ENCODE results near the gene MC2R.

MC2R gene

GRCh38 chr18:13915391-13915790, at the start of gene MC2R:
MC2R (minus strand) TSS chr18:13915536; CDS start chr18:13885518, 30,018 bp downstream.
- DNase-seq (ENCODE audit: insufficient read length, low spot score) (no peak), FAIRE-seq (no peak)

GRCh38 chr18:13945811-13946210, 30.5 kb upstream of the MC2R start:
- FAIRE-seq = no peak
- DNase-seq (ENCODE audit: insufficient read length, low spot score) = no peak

- no peak for DNase-seq (ENCODE audit: insufficient read length, low spot score)
- no peak for FAIRE-seq
These were observed 28.0 kb upstream of the MC2R start for GRCh38 chr18:13943338-13943737.

- DNase-seq (ENCODE audit: insufficient read length, low spot score) (no peak), FAIRE-seq (no peak)
These were observed 25.0 kb upstream of the MC2R start for GRCh38 chr18:13940326-13940725.

- no peak for FAIRE-seq
These were observed 19.3 kb upstream of the MC2R start for GRCh38 chr18:13934676-13935075.

GRCh38 chr18:13934058-13934457, 18.7 kb upstream of the MC2R start:
- DNase-seq (ENCODE audit: insufficient read length, low spot score) (no peak), FAIRE-seq (no peak)

More at GRCh38 chr18:13934676-13935075, 19.3 kb upstream of the MC2R start:
- no peak for DNase-seq (ENCODE audit: insufficient read length, low spot score)

- no peak for FAIRE-seq
These were observed 17.1 kb upstream of the MC2R start for GRCh38 chr18:13932285-13933025.

GRCh38 chr18:13930964-13931363, 15.6 kb upstream of the MC2R start:
- no peak for FAIRE-seq
- no peak for DNase-seq (ENCODE audit: insufficient read length, low spot score)

More at GRCh38 chr18:13932285-13933025, 17.1 kb upstream of the MC2R start:
- no peak for DNase-seq (ENCODE audit: insufficient read length, low spot score)

GRCh38 chr18:13923221-13923620, 7.9 kb upstream of the MC2R start:
- FAIRE-seq (no peak), DNase-seq (ENCODE audit: insufficient read length, low spot score) (no peak)

- FAIRE-seq (no peak), DNase-seq (ENCODE audit: insufficient read length, low spot score) (no peak)
These were observed 3.6 kb upstream of the MC2R start for GRCh38 chr18:13918898-13919297.

GRCh38 chr18:13917401-13917800, 2.1 kb upstream of the MC2R start:
- FAIRE-seq (no peak), DNase-seq (ENCODE audit: insufficient read length, low spot score) (no peak)

- no peak for DNase-seq (ENCODE audit: insufficient read length, low spot score)
- no peak for FAIRE-seq
These were observed 1.2 kb upstream of the MC2R start for GRCh38 chr18:13916559-13916958.

- no peak for FAIRE-seq
- DNase-seq (ENCODE audit: insufficient read length, low spot score) = no peak
These were observed 677 bp upstream of the MC2R start for GRCh38 chr18:13915995-13916431.

- FAIRE-seq (no peak), DNase-seq (ENCODE audit: insufficient read length, low spot score) (no peak)
These were observed 580 bp downstream of the MC2R start for GRCh38 chr18:13914756-13915155.

GRCh38 chr18:13914170-13914569, 1.2 kb downstream of the MC2R start:
- no peak for FAIRE-seq
- no peak for DNase-seq (ENCODE audit: insufficient read length, low spot score)

GRCh38 chr18:13913205-13913604, 2.1 kb downstream of the MC2R start:
- DNase-seq (ENCODE audit: insufficient read length, low spot score) (no peak), FAIRE-seq (no peak)

- no peak for FAIRE-seq
These were observed 2.7 kb downstream of the MC2R start for GRCh38 chr18:13912601-13913000.

GRCh38 chr18:13910986-13911385, 4.3 kb downstream of the MC2R start:
- FAIRE-seq = no peak
- DNase-seq (ENCODE audit: insufficient read length, low spot score) = no peak

More at GRCh38 chr18:13912601-13913000, 2.7 kb downstream of the MC2R start:
- DNase-seq (ENCODE audit: insufficient read length, low spot score) = no peak

- DNase-seq (ENCODE audit: insufficient read length, low spot score) = no peak
- no peak for FAIRE-seq
These were observed 4.8 kb downstream of the MC2R start for GRCh38 chr18:13910501-13910900.

GRCh38 chr18:13909141-13909940, 6.0 kb downstream of the MC2R start:
- FAIRE-seq (no peak), DNase-seq (ENCODE audit: insufficient read length, low spot score) (no peak)

- FAIRE-seq = no peak
- DNase-seq (ENCODE audit: insufficient read length, low spot score) = no peak
These were observed 14.7 kb downstream of the MC2R start for GRCh38 chr18:13900633-13901032.

- FAIRE-seq = no peak
These were observed 19.8 kb downstream of the MC2R start for GRCh38 chr18:13895505-13896033.

More at GRCh38 chr18:13895505-13896033, 19.8 kb downstream of the MC2R start:
- DNase-seq (ENCODE audit: insufficient read length, low spot score) = no peak

Data from HTR-8/SVneo (cell line).